ENCODE results near the gene KRTAP5-6.
"Not testable (repeated sequence)": the region's sequence is repeated elsewhere in the genome, so short reads cannot be mapped to it uniquely, and the experiment has no call there.

The KRTAP5-6 gene

GRCh38 chr11:1683904-1684572, 13.0 kb upstream of the KRTAP5-6 start:
- not testable (repeated sequence) for DNase-seq

- DNase-seq, result not testable (repeated sequence)
Observed at GRCh38 chr11:1684886-1685874, 11.8 kb upstream of the KRTAP5-6 start.

GRCh38 chr11:1686220-1686619, 10.8 kb upstream of the KRTAP5-6 start:
- not testable (repeated sequence) for DNase-seq

GRCh38 chr11:1688336-1688947, 8.6 kb upstream of the KRTAP5-6 start:
- not testable (repeated sequence) for DNase-seq

- not testable (repeated sequence) for DNase-seq
Observed at GRCh38 chr11:1689250-1690166, 7.5 kb upstream of the KRTAP5-6 start.

- DNase-seq, result no peak
Observed at GRCh38 chr11:1690167-1691025, 6.6 kb upstream of the KRTAP5-6 start.

GRCh38 chr11:1691026-1691877, 5.7 kb upstream of the KRTAP5-6 start:
- no peak for DNase-seq

GRCh38 chr11:1691878-1692707, 4.9 kb upstream of the KRTAP5-6 start:
- DNase-seq, result no peak

- DNase-seq, result no peak
Observed at GRCh38 chr11:1692708-1693326, 4.2 kb upstream of the KRTAP5-6 start.

GRCh38 chr11:1693327-1694063, 3.5 kb upstream of the KRTAP5-6 start:
- peak; percentile 22 to 74 for DNase-seq

- DNase-seq, result peak; percentile 61 to 96
Observed at GRCh38 chr11:1694064-1694845, 2.7 kb upstream of the KRTAP5-6 start.

GRCh38 chr11:1694846-1695547, 2.0 kb upstream of the KRTAP5-6 start:
- DNase-seq, result no peak

- DNase-seq, result no peak
Observed at GRCh38 chr11:1695548-1696108, 1.4 kb upstream of the KRTAP5-6 start.

GRCh38 chr11:1699771-1700170, 2.8 kb downstream of the KRTAP5-6 start:
- no peak for DNase-seq

- DNase-seq, result no peak
Observed at GRCh38 chr11:1701091-1701807, 4.3 kb downstream of the KRTAP5-6 start.

- DNase-seq, result no peak
Observed at GRCh38 chr11:1702506-1702905, 5.5 kb downstream of the KRTAP5-6 start.

Measured in inflammatory macrophage treated with lipopolysaccharide for 1 hour (primary cell).